Gastrocnemius medialis (tissue), 4 donors: Measurements from ENCODE around the gene ZNF330.

Experiments used
- CTCF ChIP-seq, 5 experiments: fragments of 450-650 bp in 3 of 5; fragments of 200-600 bp in 2 of 5; sonication (generic) in 2 of 5; IDR thresholded peaks in 4 of 5; conservative IDR thresholded peaks in 1 of 5; 1 replicate in 4 of 5; 2 replicates in 1 of 5; pipeline ENCODE4 v1.5.1; 2016 to 2019; ENCODE audit warnings: antibody characterized with exemption in 5 of 5, mild to moderate bottlenecking in 3 of 5, moderate library complexity in 3 of 5
- POLR2A ChIP-seq, 2 donors: fragments of 450-650 bp; IDR thresholded peaks; one replicate each; pipeline ENCODE4 v1.6.1; 2017; ENCODE audit warnings: antibody characterized with exemption in 2 of 2, mild to moderate bottlenecking in 2 of 2, moderate library complexity in 2 of 2

DNA sequence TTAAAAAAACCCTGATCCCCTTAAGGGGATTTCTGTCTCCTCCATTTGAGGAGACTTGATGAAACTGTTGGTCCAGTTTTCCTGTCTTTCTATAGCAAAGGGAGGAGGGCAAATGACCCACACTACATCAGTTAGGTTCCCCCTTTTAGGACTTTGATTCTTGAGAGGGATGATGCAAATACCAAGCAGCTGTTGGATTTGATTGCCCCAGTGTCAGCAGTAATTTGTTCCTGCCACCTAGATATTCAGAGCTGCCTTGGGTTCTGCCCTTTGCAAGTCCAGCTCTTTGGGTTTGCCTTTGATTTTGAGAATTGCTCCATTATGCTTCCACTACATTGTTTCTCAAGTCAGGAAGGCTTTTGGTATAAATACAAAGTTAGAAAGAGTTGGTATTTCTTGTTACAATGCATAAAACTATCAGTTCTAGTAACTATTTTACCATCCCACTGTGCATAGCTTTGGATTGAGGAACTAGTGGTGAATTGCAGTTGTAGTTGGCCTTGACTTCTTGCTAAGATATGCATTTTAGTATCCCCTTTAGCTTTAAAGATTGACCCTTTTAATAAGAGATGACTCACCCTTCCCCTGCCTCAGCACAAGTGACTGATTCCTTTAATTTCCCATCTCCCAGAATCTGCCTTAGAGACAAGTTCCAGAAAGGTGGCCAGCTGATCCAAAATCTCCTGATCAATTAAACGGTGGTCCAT, 24.3 kb upstream of the ZNF330 start:
- TF ChIP-seq CTCF (IDR thresholded peaks at IDR 0.05 in 4 of 5, conservative IDR thresholded peaks at IDR 0.05 in 1 of 5), result no peak
- no peak for TF ChIP-seq POLR2A (IDR thresholded peaks at IDR 0.05)
